ENCODE measurements around the gene ARSI. TPM values are rescaled to one million over a fixed set of nuclear protein-coding genes. Genes with fewer than 3 reads are reported as not detected.
A peak's percentile ranks its signal among the peaks of the same experiment; 100 is the strongest.

The ARSI gene
- total RNA-seq, result under 1 TPM; 0.68 to 0.84 TPM
- long read RNA-seq, result 0 reads

GRCh38 chr5:150302301-150303069 is at the start of gene ARSI:
Gene ARSI (minus strand): TSS chr5:150302905. CDS start chr5:150302373, 532 bp downstream.
- ATAC-seq (peak; percentile 75 to 90), DNase-seq (peak; percentile 55)
- intact Hi-C loops (cut with DNase I), result no loop called here

GRCh38 chr5:150350524-150351344 is 48.0 kb upstream of the ARSI start:
- peak; percentile 87 for ATAC-seq
- intact Hi-C loops (cut with DNase I), result no loop called here
- peak; percentile 68 for DNase-seq

- ATAC-seq (no peak), DNase-seq (no peak)
- intact Hi-C loops (cut with DNase I), result no loop called here
Measured at GRCh38 chr5:150349681-150350275, 47.1 kb upstream of the ARSI start.

GRCh38 chr5:150347451-150347850 is 44.7 kb upstream of the ARSI start:
- ATAC-seq (no peak), DNase-seq (no peak)
- intact Hi-C loops (cut with DNase I), result no loop called here

- no peak for DNase-seq
- intact Hi-C loops (cut with DNase I), result no loop called here
- no peak for ATAC-seq
Measured at GRCh38 chr5:150347003-150347402, 44.3 kb upstream of the ARSI start.

DNA sequence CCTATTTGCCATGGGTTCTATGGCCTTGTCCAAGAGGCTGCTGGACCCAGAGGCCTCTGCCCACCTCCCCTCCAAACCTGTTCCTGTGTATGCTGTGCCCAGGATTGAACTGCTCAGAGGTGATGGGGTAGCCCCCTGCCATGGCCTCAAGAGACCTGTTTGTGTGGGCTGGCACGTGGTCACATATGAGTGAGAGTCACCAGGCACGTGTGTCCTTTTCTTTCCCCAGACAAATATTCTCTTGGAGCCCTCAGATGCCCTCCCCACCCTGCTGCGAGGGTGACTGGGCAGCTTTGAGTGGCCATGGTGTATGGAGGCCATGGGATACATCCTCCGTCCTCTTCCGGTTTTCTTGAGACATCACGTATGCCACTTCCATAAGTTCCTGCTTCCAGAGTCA is 43.9 kb upstream of the ARSI start:
- DNase-seq (no peak), ATAC-seq (no peak)
- intact Hi-C loops (cut with DNase I), result no loop called here

DNA sequence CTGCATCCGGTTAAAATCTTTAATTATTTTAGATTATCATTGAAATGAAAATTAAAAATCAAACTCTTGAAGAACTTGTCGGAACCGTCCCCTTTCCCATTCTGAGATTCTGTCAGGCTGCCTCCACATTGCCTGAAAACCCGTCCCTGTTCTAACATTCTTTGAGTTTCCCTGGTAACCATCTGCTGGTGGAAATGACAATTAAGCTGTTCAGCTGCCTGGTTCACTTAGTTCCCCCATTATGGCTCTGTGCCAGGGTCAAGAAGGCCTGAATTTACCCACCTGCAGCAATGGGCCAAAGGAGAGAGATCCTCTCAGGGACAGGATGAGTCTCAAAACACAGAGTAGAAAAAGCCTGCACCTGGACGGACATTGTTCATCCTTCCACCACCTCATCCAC is 43.0 kb upstream of the ARSI start:
- DNase-seq, result no peak
- no peak for ATAC-seq
- intact Hi-C loops (cut with DNase I), result no loop called here

DNA sequence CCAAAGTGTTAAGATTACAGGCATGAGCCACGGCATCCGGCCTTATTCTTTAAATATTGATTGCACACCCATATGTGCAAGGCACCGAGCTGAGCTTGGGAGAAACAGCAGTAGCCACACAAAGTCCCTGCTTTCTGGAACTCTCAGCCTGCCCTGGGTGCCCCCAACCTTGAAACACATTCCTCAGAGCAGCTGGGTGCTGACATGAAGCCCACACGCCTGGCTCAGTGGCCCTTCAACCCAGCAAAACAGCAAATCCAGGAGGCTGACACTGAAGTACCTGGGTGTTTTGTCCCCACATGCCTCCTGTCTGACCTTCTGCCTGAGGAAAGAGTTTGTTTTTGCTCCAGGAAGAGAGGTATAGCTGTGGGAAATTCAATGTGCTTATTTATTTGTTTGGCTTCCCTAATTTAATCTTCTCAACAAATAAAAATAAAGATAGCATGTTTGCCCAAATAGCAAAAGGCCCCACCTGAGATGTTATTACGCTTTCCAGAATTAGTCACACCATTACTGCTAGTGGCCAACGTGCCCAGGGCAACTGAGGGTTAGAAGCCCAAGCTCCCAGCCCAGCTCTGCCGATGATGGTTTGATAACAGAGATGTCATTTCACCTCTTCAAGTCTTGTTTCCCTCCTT is 41.4 kb upstream of the ARSI start:
- DNase-seq (no peak), ATAC-seq (no peak)
- intact Hi-C loops (cut with DNase I), result loop anchor here in 1 of 2 donors (2.0 kb wide), 1 partner anchor 69 kb away; no protein-coding TSS in a partner anchor

- ATAC-seq, result no peak
- intact Hi-C loops (cut with DNase I), result loop anchor here in 1 of 2 donors (2.0 kb wide), 1 partner anchor 68 kb away; no protein-coding TSS in a partner anchor
Measured at GRCh38 chr5:150342583-150342982, 39.9 kb upstream of the ARSI start.

DNA sequence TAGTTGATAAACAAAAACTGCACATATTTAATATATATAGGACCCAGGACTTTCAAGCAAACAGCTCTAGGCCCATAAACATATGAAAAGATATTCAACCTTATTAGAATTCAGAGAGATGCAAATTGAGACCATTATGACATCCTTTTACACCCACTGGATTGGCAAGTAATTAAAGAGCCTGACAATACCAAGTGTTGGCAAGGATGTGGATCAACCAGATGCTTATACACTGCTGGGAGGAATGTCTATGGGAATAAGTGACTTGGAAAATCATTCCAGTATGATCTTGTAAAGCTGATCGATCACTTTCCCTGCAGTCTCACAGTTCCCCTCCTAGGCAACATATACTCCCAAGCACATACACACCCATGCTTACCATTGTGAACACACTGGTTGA is 39.3 kb upstream of the ARSI start:
- DNase-seq (no peak), ATAC-seq (no peak)
- intact Hi-C loops (cut with DNase I), result loop anchor here in 1 of 2 donors (2.0 kb wide), 1 partner anchor 67 kb away; no protein-coding TSS in a partner anchor

More at GRCh38 chr5:150342583-150342982, 39.9 kb upstream of the ARSI start:
- no peak for DNase-seq

- DNase-seq, result no peak
- ATAC-seq, result no peak
- intact Hi-C loops (cut with DNase I), result no loop called here
Measured at GRCh38 chr5:150341331-150341730, 38.6 kb upstream of the ARSI start.

DNA sequence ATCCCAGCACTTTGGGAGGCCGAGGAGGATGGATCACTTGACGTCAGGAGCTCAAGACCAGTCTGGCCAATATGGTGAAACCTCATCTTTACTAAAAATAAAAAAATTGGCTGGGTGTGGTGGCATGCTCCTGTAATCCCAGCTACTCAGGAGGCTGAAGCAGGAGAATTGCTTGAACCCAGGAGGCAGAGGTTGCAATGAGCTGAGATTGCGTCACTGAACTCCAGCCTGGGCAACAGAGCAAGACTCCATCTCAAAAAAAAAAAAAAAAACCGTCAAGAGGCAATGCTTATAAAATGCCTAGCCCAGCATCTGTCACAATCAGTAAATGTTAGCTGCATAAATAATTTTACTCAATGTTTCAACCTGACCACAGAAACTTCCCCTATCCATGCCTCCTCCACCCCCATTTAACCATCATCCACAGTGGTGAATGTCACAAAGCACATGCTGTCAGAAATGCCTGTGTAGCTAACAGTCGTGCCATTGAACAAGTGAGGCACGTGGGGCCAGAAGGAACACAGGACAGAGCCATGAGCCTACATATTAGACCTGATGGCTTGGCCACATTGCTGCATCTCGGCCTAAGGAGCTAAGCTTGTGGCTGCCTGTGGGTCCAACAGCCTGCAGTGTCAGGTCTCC is 38.0 kb upstream of the ARSI start:
- ATAC-seq (no peak), DNase-seq (no peak)
- intact Hi-C loops (cut with DNase I), result no loop called here

DNA sequence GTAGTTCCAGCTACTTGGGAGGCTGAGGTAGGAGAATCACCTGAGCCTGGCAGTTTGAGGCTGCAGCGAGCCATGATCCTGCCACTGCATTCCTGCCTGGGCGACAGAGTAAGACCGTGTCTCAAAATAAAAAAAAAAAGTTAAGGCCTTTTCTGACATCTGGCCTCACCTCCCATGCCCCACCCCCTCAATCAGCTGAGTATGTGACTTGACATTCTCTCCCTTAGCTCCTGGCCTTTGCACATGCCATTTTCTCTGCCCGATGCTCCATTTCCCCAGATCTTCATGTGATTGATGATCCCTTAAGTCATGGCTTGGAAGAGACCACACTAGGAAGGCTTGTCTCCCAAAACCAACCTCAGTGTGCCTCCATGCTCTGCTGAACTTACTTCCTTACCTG is 37.1 kb upstream of the ARSI start:
- intact Hi-C loops (cut with DNase I), result no loop called here
- no peak for DNase-seq
- no peak for ATAC-seq

- intact Hi-C loops (cut with DNase I), result no loop called here
- DNase-seq (no peak), ATAC-seq (no peak)
Measured at GRCh38 chr5:150339165-150339564, 36.5 kb upstream of the ARSI start.

GRCh38 chr5:150338546-150338945 is 35.8 kb upstream of the ARSI start:
- ATAC-seq, result no peak
- intact Hi-C loops (cut with DNase I), result no loop called here
- DNase-seq, result no peak

GRCh38 chr5:150335778-150336177 is 33.1 kb upstream of the ARSI start:
- DNase-seq (no peak), ATAC-seq (no peak)
- intact Hi-C loops (cut with DNase I), result no loop called here

- ATAC-seq (no peak), DNase-seq (no peak)
- intact Hi-C loops (cut with DNase I), result no loop called here
Measured at GRCh38 chr5:150333400-150333799, 30.7 kb upstream of the ARSI start.

DNA sequence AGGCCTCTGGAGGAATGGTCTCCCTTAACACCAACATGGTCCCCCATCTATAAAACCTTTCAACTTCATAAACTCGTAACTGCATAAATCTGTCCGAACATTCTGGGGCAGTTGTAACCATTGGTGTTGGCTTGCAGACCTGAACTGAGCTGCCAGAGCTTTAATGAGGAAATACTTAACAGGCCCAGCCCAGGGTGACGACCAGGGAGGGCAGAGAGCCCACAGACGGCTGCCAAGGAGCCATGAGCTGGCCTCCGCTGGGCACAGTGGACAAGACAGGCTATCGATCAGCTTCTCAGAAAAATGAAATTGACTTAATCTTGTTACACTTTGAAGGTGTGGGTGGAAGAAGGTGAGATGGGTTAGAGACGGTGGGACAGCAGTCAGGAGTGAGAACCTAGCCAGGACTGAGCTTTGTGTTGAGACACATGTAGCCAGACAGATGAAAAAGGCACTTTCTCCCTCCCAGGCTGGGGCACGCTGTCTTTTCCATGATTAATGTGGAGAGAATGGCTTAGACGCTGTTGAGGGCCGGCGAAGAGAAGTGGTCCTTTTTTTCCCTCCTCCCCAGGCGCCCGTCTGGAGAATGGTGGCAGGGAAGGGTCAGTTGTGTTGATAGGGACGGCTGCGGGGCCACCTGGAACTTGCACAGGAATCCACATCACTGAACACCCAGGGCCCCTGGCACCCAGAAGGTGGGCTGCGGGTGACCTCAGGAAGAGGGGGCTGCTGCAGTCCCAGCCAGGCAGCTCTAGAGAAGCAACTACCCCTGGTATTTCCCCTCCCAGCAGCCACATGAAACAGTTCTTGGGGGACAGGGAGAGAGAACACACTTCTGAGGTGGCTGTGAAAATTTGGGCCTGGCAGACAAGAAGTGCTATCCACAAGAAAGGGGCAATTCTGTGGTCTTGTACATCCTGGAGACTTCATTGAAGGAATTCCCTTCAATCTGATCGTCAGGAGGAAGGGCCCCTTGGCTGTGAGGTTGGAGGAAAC is 27.5 kb upstream of the ARSI start:
- ATAC-seq, result peak in 1 of 2 donors; percentile 68
- intact Hi-C loops (cut with DNase I), result no loop called here
- DNase-seq, result peak; percentile 30
